Activated CD4-positive, alpha-beta T cell treated with anti-CD3 and anti-CD28 coated beads, Interleukin-2, amount 50 U/mL, for 24 hours (primary cell): ENCODE measurements around the gene BST1.

ENCODE experiments used
- DNase-seq, 2 donors: peaks; one replicate each; pipeline ENCODE4 v3.0.0-alpha.2; 2020; ENCODE audit warnings: low read depth in 1 of 2, low spot score in 1 of 2

Gene BST1

DNA sequence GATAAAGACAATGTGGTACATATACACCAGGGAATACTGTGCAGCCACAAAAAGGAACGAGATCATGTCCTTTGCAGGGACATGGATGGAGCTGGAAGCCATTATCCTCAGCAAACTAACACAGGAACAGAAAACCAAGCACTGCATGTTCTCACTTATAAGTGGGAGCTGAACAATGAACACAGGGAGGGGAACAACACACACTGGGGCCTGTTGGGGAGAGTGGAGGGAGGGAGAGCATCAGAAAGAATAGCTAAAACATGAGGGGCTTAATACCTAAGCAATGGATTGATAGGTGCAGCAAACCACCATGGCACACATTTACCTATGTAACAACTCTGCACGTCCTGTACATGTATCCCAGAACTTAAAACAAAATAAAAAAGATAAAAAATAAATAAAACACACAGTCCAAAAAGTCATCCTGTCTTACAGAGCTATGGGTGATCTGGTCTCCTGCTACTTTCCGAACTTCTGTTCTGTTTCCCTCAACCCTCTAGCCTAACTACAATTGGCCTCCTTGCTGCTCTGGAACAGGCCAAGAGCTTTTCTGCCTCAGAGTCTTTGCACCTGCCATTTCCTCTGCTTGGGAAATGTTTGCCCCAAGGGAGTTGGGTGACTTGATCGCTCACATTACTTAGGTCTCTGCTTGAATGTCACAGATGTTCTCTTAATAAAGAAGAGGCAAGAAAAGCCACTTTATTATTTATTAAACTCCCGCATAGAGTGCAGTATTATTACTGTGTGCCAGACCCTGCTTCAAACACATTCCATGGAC, 74.2 kb downstream of the BST1 start:
- DNase-seq = no peak

DNA sequence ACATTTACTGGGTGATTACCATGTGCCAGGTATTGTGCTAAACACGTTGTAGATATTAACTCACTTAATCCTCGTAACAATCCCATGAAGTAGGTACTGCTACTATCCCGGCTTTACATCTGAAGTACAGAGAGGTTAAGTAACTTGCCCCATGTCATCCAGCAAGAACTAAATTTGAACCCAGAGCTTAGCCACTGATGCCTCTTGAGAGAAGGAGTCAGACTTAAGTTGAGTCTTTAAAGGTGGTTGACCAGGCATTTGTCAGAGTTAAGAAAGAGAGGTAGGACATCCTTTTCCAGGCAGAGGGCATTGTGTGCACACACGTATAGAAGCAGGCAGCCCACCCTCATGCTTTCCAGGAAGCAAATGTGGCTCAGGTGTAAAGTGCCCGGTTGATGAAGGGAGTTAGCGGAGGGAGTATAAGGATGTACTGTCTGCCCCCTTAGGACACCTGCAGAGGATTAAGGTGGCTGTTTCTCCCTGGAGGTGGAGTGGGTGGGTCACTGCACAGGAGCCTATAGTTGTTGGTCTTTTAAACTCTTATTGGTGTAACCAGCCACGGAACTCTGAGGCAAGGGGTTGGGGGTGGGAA, 74.9 kb downstream of the BST1 start:
- peak in 1 of 2 donors; percentile 41 for DNase-seq

DNA sequence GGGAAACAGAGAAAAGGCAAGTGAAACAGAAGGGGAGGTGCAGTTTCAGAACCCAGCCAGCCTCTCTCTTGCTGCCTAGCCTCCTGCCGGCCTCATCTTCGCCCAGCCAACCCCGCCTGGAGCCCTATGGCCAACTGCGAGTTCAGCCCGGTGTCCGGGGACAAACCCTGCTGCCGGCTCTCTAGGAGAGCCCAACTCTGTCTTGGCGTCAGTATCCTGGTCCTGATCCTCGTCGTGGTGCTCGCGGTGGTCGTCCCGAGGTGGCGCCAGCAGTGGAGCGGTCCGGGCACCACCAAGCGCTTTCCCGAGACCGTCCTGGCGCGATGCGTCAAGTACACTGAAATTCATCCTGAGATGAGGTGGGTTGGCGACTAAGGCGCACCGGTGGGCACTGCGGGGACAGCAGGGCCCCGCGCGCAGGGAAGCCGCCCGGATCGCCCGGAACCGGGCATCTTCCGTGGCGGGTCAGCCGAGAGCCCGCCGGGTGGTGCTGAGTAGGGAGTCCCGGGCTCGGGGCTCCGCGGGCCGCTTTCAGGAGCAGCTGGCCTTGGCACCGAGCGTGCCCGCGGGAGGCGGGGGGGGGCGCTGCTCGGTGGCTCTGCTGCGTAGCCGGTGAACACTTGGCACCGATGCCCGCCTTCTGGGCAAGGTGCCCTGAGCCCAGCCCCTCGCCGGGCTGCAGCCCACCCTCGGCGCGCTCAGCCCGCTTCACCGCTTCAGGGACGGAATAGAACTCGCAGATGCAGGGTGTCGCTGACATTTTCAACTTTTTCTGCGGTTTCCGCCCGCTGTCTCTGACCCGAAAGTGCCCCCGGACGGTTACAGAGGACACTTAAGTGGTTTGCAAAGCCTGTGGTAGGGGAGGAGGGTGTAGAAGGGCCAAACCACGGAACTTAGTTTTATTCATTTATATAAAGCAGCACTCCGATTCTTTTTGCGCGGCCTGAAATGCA, 75.7 kb downstream of the BST1 start, which contains the start of gene CD38:
CD38 (plus strand) TSS at position 40 of the 953 bp plus-strand sequence; CDS start at position 127, 87 bp downstream.
- DNase-seq = peak in 1 of 2 donors; percentile 26

DNA sequence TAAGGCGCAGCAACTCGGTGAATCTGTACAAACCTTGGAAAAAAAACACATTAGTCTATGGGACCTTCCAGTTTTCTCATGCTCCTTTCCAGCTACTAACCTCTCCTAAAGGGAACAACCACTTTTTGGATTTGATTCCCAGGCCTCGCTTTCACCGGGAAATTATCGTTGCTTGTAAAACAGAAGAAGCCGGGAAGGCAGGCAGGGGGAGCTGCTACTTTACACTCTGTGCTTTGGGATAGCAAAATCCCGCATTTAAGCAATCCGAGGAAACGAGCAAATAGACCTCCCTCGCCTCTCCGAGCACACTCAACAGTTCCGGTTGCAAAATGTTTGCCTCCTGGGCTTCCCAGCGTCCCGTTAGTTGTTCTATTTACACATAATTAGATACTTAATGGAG, 76.4 kb downstream of the BST1 start:
- no peak for DNase-seq

DNA sequence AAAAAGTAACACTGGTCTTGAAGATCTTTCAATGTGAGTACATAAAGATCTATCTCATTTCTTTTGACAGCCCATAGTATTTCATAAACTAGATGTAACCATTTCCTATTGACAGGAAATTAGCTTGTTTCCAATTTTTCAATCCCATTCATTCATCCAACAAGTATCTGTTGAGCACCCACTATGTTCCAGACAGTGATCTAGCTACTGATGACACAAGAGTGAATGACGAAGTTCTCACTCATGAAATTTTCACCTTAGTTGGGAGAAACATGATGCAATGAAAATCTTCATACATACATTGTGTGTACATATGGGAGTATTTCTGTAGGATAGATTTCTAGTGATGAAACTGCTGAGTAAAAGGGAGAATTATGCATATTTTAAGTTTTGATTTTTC, 76.9 kb downstream of the BST1 start:
- no peak for DNase-seq

DNA sequence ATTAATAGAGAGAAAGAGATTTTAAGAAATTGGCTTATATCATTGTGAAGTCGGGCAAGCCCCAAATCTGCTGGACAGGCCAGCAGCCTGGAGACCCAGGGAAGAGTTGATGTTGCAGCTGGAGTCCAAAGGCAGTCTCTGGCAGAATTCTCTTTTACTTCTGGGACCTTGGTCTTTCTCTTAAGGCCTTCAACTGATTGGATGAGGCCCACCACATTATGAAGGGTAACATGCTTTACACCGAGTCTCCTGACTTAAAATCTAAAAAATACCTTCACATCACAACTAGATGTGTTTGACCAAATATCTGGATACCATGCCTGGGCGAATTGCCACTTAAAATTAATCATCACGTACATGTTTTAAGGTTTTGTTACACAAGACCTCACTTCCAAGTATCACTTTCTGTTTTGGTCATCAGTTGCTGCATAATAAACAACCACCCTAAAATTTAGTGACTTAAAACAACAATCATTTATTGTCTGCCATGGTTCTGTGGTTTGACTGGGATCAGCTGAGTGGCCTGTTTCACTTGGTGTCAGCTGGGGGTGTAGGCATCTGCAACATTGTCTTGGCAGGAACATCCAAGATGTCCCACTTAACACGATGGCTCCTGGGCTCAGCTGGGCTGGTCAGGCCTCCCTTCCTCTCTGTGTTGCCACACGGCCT, 78.7 kb downstream of the BST1 start:
- no peak for DNase-seq
